Fibroblast of pulmonary artery (primary cell): ENCODE data around the gene TMEM38A.

Source experiments
- DNase-seq: peaks from one replicate; pipeline ENCODE4 v3.0.0-alpha.2; 2010; ENCODE audit warnings: low read depth
- H3K4me3 ChIP-seq: replicated peaks from 2 replicates; pipeline ENCODE4 v1.5.1; 2011; ENCODE audit warnings: low read depth, mild to moderate bottlenecking, control low read depth, low read length, moderate library complexity
- TF ChIP-seq, protein P1 (sequence below): IDR thresholded peaks from 2 replicates; pipeline ENCODE4 v1.5.1; 2011; ENCODE audit warnings: mild to moderate bottlenecking, control low read depth, low read length, inconsistent platforms; ENCODE audit errors: missing control alignments

The TMEM38A gene

DNA sequence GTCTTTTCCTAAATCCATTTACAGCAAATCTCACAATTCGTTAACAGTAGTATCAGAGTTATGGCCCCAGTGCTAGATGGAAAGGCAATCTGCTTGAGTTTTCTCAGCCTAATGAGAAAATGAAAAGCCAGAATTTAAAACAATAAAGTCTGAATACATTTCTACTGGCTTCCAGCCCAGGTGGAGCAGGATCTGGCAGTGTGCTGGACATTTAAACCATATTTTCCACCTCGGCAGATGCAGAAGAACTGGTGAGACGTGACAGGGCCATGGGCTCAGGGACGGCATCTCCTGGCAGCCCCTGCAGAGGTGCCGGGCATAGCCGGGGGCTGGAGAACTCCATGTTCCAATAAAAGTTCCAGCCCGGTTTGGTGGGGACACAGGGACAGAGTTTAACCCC lies 8.1 kb upstream of the TMEM38A start:
- TF ChIP-seq, protein P1, sequence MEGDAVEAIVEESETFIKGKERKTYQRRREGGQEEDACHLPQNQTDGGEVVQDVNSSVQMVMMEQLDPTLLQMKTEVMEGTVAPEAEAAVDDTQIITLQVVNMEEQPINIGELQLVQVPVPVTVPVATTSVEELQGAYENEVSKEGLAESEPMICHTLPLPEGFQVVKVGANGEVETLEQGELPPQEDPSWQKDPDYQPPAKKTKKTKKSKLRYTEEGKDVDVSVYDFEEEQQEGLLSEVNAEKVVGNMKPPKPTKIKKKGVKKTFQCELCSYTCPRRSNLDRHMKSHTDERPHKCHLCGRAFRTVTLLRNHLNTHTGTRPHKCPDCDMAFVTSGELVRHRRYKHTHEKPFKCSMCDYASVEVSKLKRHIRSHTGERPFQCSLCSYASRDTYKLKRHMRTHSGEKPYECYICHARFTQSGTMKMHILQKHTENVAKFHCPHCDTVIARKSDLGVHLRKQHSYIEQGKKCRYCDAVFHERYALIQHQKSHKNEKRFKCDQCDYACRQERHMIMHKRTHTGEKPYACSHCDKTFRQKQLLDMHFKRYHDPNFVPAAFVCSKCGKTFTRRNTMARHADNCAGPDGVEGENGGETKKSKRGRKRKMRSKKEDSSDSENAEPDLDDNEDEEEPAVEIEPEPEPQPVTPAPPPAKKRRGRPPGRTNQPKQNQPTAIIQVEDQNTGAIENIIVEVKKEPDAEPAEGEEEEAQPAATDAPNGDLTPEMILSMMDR = no peak
- H3K4me3 ChIP-seq = no peak overlapping the region
- DNase-seq = no peak

DNA sequence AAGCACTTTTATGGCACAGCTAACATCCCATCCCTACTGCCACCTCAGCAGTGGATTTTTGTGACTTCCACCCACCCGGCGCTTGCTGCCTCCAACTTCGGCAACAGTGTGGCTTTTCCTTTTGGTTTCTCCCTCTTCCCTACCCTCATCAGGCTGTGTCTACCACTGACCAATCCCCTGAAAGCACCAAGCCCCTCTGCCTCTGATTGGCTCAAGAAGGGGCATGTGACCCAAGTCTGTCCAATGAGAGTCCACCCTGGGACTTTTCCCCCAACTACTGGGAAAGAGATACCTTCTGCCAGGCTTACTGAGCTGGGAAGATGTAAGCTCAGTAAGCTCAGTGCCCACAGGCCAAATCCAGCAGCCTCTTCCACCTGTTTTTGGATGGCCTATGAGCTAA lies 6.8 kb upstream of the TMEM38A start:
- TF ChIP-seq, protein P1 = no peak
- no peak overlapping the region for H3K4me3 ChIP-seq
- no peak for DNase-seq

DNA sequence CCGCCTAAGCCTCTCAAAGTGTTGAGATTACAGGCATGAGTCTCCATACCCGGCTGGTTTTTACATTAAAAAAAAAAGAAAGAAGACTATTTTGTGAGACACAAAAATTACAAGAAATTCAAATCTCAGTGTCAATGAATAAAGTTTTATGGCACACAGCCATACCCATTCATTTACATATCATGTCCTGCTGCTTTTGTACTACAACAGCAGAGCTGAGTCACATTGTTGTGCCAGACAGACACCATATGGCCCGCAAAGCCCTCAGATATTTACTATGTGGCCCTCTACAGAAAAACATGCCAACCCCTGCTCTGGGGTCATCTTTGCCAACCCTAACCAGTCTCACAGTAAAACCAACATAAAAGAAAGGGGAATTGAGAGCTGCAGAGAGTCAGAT lies 6.3 kb upstream of the TMEM38A start:
- H3K4me3 ChIP-seq = no peak overlapping the region
- TF ChIP-seq, protein P1 = no peak
- DNase-seq = peak; percentile 39

DNA sequence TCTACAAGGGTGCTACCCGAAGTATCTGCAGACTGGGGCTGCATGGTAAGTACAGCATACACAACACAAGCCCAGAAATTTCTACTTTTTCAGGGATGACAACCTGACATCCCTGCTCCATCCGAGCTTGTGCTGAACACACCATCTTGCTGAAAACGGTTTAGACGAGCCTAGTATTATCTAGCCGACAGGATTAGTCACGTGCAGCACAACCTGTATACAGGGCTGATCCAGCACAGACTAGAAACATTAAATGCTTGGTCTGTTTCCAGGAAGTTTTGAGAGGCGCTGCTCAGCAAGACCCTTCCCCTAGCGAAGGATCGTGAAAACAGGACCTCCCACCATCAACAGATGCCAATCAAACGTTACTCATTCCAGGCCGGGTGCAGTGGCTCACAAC lies 5.2 kb upstream of the TMEM38A start:
- TF ChIP-seq, protein P1 = no peak
- no peak overlapping the region for H3K4me3 ChIP-seq
- DNase-seq = no peak

DNA sequence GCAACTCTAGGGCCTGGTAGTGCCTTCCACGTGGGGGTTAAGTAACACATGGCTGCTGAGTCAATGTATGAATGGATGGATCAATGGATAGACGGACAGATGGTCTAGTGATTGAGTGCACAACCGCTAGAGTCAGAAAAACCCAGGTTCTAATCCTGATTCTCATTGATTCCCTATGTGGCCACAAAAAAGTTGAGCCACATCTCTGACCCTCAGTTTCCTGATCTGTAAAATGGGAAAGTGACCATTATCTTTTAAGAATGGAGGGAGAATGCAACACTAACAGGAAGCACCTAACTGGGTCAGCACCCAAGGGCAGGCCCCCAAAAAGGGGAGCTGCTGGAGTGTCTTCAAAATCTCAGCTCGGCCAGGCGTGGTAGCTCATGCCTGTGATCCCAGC lies 3.6 kb upstream of the TMEM38A start:
- TF ChIP-seq, protein P1 = no peak
- no peak for DNase-seq
- H3K4me3 ChIP-seq = no peak overlapping the region

DNA sequence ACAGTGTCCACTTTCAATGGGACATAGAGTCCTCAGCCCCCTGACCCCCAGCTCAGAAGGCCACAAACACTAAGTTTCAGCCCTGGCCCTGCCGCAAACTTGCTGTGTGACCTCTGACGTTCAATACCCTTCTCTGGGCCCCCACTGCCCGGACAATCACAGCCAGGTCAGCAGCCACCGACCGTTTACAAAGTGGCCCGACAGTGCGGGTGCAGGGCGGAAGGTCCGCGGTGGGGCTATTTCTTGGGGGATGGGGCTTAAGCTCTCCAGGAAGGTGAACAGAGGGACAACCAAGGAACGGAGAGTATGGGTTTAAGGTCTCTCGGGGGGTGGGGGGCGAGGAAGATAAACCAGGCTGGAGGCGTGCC lies 1.5 kb upstream of the TMEM38A start:
- peak overlapping the region; percentile 76 for H3K4me3 ChIP-seq
- TF ChIP-seq, protein P1 = no peak
- no peak for DNase-seq

DNA sequence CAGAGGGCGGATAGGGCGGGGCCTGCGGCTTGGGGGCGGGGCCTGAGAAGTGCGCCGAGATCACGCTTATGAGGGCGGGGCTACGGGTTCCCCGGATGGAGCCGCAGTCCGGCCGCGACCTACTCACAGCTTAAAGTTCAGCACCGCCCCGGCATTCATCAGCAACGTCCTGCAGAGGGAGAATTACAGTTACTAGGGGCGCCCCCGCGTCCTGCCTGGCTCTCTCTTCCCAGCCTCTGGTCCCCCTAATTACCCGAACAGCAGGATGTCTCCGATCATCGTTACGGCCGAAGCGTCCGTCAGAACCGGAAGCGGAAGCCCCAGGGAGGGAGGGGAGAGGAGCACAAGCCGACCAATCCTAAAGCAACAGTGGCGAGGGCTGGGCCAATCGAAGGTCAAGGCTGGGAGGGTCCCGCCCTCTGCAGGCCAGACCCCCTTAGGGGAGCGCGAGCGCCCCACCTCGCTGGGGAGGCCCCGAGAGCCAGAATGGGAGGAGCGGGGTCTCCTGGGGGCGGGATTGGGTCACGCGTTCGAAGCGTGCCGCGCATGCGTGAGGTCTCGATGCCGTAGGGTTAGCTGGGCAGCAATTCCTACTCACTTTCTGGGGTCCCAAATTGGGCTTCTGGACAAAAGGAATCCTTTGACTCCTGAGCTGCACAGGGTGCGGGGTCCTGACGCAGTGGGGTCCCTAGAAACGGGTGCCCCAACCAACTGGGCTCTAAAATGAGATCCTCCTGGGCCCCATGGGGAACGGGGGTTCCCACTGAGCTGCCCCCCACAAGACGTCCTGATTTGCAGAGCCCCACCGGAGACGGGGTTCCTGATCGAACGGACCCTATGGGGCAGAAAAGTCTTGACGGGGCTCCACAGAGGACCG lies 869 bp upstream of the TMEM38A start, which contains the start of gene SMIM7:
TSS of gene SMIM7 (minus strand) at position 313 of the 877 bp plus-strand sequence. CDS start at position 279, 34 bp downstream.
- DNase-seq = peak; percentile 99
- TF ChIP-seq, protein P1 = no peak
- H3K4me3 ChIP-seq = peak within 1 kb of the TSS; percentile 76
